ENCODE measurements around the gene ZC3H12D. TPM values are rescaled to one million over a fixed set of nuclear protein-coding genes. Genes with fewer than 3 reads are reported as not detected.

ZC3H12D gene
- total and polyA plus RNA-seq, 9 donors = 0.15 to 1.3 (median 0.45) TPM

DNA sequence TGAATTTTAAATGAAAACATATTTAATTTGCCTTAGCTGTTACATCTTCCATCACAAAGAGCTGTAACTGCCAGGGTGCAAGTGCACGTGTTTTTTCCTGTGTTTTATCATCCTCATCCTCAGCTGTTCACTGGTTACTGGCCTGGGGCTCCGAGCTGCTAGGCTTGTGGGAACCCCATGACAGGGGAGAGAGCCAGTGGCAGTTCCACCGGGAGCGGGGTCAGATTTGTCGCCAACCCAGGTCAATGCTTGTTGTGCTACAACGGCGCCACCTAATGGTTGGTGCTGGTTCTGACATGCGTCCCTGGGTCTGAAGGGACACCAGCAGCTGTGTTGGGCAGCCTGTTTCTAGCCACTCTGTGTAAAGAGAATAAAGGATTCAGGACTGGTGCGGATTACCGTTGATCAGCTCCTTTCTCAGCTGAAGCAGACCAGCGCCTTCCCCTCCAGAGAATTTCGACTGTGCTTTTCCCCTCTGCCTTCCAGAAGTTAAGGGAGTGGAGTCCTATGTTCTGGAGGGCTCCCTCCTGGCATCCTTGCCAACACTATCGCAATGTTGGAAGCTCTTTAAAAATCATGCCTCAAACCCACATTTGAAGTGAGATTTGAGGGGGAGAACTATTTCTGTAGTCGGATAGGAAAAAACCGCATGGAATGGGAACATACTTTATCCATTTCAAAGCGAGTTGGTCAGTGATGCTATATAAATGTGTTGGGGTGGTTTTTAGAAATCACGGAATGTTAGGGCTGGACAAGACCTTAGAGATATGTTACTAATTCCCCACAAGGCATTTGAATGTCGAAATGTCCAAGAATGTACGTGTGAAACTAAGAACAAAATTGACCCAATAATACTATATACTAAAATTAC lies 52.7 kb downstream of the ZC3H12D start:
- H3K4me3 ChIP-seq = no peak overlapping the region
- H3K4me1 ChIP-seq (ENCODE audit: insufficient read depth) = peaks cover 2% of the 10 kb centered on the region
- WGBS, 3 donors = 13 to 21% (median 13%) methylated on average over 19 of the region's 19 CpGs
- TF ChIP-seq EP300 (IDR thresholded peaks at IDR 0.05) (no peak), POLR2A (IDR thresholded peaks at IDR 0.05) (no peak)
- TF ChIP-seq, protein P1, sequence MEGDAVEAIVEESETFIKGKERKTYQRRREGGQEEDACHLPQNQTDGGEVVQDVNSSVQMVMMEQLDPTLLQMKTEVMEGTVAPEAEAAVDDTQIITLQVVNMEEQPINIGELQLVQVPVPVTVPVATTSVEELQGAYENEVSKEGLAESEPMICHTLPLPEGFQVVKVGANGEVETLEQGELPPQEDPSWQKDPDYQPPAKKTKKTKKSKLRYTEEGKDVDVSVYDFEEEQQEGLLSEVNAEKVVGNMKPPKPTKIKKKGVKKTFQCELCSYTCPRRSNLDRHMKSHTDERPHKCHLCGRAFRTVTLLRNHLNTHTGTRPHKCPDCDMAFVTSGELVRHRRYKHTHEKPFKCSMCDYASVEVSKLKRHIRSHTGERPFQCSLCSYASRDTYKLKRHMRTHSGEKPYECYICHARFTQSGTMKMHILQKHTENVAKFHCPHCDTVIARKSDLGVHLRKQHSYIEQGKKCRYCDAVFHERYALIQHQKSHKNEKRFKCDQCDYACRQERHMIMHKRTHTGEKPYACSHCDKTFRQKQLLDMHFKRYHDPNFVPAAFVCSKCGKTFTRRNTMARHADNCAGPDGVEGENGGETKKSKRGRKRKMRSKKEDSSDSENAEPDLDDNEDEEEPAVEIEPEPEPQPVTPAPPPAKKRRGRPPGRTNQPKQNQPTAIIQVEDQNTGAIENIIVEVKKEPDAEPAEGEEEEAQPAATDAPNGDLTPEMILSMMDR (IDR thresholded peaks at IDR 0.05) = peak; percentile 85 to 92 (median 89)
- no peaks in the 10 kb centered on the region for H3K9me3 ChIP-seq
- intact Hi-C loops (cut with DNase I) = loop anchor here (5.0 to 10.0 kb wide), 4 partner anchors 85 to 400 kb away; no protein-coding TSS in a partner anchor
- H3K27me3 ChIP-seq = no peaks in the 10 kb centered on the region
- peak; percentile 82 to 91 (median 90) for DNase-seq
- H3K36me3 ChIP-seq = no peaks in the 10 kb centered on the region
- no peak overlapping the region for H3K27ac ChIP-seq

DNA sequence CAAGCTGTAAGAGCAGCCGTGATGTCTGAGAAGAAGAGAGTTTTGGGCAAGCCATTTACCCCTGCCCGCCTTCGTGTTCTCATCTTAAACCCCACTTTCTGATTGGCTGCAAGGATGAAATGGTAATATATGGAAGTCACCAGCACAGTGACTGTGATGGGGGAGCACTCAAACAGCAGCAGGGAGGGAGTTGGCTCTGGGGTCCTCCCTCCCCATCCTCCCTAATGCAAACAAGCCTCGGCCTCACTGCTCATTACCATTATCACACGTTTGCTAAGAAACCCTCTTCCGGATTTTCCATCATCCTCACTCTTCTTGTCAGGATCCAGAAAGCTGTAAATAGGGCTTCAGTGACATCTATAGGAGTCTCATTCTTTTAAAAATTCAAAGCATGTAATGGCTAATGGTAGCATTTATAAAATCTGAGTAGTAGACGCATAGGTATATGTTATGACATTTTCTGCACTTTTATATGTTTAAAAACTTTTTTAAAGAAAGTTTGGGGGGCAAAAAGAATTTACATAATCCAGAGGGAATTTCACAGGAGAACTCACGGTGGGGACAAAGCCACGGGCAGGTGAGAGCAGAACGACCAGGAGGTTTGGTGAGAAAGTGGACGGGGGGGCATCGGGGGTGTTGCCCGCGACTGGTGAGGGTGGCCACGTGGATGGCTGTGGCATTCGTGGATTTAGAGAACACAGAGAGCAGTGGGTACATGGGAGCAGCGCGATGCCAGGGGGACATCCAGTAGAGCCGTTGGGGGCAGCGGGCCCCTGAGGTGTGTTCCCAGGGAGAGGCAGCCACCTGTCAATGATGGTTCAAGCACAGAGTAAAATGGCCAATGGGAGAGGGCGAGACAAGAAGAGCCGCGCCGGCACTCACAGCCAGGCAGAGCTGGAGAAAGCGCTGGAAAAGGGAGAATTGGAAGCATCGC lies 55.1 kb downstream of the ZC3H12D start:
- TF ChIP-seq EP300 (IDR thresholded peaks at IDR 0.05) (no peak), POLR2A (IDR thresholded peaks at IDR 0.05) (no peak)
- TF ChIP-seq, protein P1 (IDR thresholded peaks at IDR 0.05) = no peak
- H3K4me1 ChIP-seq (ENCODE audit: insufficient read depth) = peaks cover 2% of the 10 kb centered on the region
- DNase-seq = no peak
- no peaks in the 10 kb centered on the region for H3K9me3 ChIP-seq
- H3K36me3 ChIP-seq = no peaks in the 10 kb centered on the region
- intact Hi-C loops (cut with DNase I) = loop anchor here (5.0 to 10.0 kb wide), 6 partner anchors 88 to 397 kb away; no protein-coding TSS in a partner anchor
- no peaks in the 10 kb centered on the region for H3K27me3 ChIP-seq
- no peak overlapping the region for H3K4me3 ChIP-seq
- 81 to 84% (median 84%) methylated on average over 26 of the region's 26 CpGs for WGBS, 3 donors
- H3K27ac ChIP-seq = no peak overlapping the region

DNA sequence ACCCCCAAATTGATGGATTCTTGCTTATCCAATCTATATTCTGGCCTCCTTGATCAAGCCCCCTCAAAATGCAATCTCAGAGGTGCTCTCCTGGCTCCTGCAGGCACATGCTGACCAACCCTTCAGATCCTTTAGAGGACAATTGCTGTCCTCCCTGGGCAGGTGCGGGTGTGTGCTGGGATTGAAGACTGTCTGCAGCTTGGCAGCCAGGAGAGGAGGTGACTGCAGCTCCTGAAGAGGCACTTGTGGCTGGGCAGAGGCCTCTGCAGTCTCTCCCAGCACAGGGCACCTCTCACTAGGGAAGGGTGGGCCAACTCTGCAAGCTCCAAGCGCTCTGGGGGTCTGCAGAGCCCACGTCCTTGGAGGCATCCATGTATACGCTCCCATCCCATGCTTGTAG lies 56.2 kb downstream of the ZC3H12D start:
- Histone ChIP-seq H3K36me3 (no peaks in the 10 kb centered on the region), H3K4me3 (no peak overlapping the region), H3K9me3 (no peaks in the 10 kb centered on the region), H3K27ac (no peak overlapping the region), H3K4me1 (ENCODE audit: insufficient read depth) (peaks cover 5% of the 10 kb centered on the region), H3K27me3 (no peaks in the 10 kb centered on the region)
- WGBS, 3 donors = 94 to 98% (median 96%) methylated on average over 3 to 4 of the region's 4 CpGs
- TF ChIP-seq, protein P1 (IDR thresholded peaks at IDR 0.05) = no peak
- intact Hi-C loops (cut with DNase I) = loop anchor here in 3 of 4 donors (5.0 to 10.0 kb wide), 4 partner anchors 336 to 396 kb away; no protein-coding TSS in a partner anchor
- no peak for DNase-seq

DNA sequence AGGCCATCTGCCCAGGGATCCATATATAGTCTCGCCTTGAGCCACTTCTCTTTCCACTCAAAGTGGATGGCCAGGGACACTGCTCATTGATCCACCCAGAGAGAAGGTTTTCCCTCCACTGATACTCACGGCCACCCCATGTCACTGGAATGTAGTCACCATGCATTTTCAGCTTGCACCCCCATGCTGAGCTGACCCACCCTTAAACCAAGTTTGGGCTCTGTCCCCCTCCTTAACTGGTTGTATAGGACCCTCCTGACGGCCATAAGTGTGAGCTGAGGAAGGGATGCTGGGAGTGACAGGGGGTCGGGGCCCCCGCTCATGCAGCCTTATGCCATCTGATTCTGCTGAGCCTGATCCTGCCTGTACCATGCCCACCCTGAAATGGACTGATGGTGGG lies 59.1 kb downstream of the ZC3H12D start:
- Histone ChIP-seq H3K27ac (no peak overlapping the region), H3K27me3 (no peaks in the 10 kb centered on the region), H3K9me3 (no peaks in the 10 kb centered on the region), H3K4me1 (ENCODE audit: insufficient read depth) (peaks cover 3% of the 10 kb centered on the region), H3K4me3 (no peak overlapping the region), H3K36me3 (no peaks in the 10 kb centered on the region)
- DNase-seq = no peak
- TF ChIP-seq EP300 (IDR thresholded peaks at IDR 0.05) = no peak
- TF ChIP-seq, protein P1 (IDR thresholded peaks at IDR 0.05) = no peak
- no peak for TF ChIP-seq POLR2A (IDR thresholded peaks at IDR 0.05)
- intact Hi-C loops (cut with DNase I) = loop anchor here in 3 of 4 donors (5.0 to 10.0 kb wide), 4 partner anchors 333 to 393 kb away; no protein-coding TSS in a partner anchor
- WGBS, 3 donors = 93 to 97% (median 97%) methylated on average over 5 of the region's 5 CpGs
